ENCODE results near the gene COL28A1. TPM values are rescaled to one million over a fixed set of nuclear protein-coding genes. Genes with fewer than 3 reads are reported as not detected.

The COL28A1 gene
- total RNA-seq, 4 donors from 2014 or later: 1.6 to 10.5 (median 3.2) TPM

DNA sequence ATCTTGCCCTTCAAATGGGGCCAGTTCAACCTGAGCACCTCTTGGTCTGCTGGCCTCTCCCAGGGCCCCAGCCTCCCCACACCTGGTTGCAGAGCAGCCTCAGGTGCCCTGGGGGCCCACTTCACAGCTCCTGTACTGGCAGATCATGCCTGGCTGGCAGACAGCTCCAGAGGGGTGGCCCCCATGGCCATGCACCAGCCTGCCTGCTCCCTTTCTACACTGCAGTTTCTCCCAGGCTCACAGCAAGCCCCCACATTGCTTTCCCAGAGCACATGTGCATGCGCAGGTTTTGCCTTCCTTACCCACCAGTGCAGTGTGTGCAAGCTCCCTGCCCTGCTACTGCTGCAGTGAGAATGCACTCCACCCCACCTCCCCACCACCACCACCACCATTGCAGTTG, 21.2 kb upstream of the COL28A1 start:
- DNase-seq (ENCODE audit: low spot score in 2 of 2): no peak
- no peak overlapping the region for H3K4me3 ChIP-seq (ENCODE audit: low read depth, poor library complexity, severe bottlenecking)
- TF ChIP-seq CTCF (IDR thresholded peaks at IDR 0.05): no peak
- no peak for TF ChIP-seq POLR2A (IDR thresholded peaks at IDR 0.05)
- WGBS, 2 donors: 100% methylated on average over 1 of the region's 1 CpG
- intact Hi-C loops (cut with DNase I; ENCODE audit: low total_unique reads): no loop called here

GRCh38 chr7:7554649-7555575, 19.2 kb upstream of the COL28A1 start:
- WGBS, 2 donors: 39 to 41% methylated on average over 8 of the region's 8 CpGs
- intact Hi-C loops (cut with DNase I; ENCODE audit: low total_unique reads): no loop called here
- DNase-seq (ENCODE audit: low spot score in 2 of 2): no peak
- H3K4me3 ChIP-seq (ENCODE audit: low read depth, poor library complexity, severe bottlenecking): no peak overlapping the region
- TF ChIP-seq CTCF (IDR thresholded peaks at IDR 0.05): no peak
- TF ChIP-seq POLR2A (IDR thresholded peaks at IDR 0.05): no peak

DNA sequence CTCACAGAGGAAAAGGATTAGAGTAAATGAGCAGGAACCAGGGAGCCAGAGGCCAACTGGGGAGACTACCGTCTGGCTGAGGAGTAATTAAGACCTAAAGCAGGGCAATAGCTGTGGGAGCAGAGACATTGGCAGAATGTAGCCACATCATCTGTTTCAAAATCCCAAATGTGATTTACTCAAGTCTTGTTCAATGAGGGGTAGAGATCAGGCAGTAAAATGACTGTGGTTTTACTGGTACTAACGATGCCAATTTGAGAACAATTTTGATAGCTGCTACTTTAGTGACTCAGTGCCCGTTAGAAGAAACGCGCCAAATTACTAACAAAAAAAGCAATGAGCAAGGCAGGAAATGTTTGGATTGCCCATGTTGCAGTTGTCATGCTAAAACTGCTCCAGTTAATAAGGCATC, 18.4 kb upstream of the COL28A1 start:
- H3K4me3 ChIP-seq (ENCODE audit: low read depth, poor library complexity, severe bottlenecking): no peak overlapping the region
- intact Hi-C loops (cut with DNase I; ENCODE audit: low total_unique reads): no loop called here
- no peak for TF ChIP-seq POLR2A (IDR thresholded peaks at IDR 0.05)
- TF ChIP-seq CTCF (IDR thresholded peaks at IDR 0.05): no peak
- no peak for DNase-seq (ENCODE audit: low spot score in 2 of 2)
- WGBS, 2 donors: 35 to 54% methylated on average over 5 of the region's 5 CpGs

DNA sequence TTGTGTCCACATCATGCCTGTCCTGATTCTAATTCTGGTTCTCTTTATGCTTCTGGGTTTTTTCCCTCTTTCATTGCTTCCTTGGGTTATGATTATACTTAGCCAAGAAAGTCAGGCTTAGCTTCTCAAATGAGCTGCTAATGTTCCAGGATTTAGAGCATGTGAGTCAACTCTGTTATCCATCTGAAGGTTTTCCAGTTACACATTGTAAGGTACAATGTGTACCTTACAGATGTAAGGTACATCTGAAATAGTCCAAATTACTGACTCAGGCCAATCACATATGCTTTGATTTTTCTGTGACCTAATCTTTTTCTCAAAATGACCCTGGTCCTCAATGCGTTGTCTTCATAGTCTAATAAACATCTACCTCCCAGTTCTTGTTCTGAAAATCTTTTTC, 17.7 kb upstream of the COL28A1 start:
- DNase-seq (ENCODE audit: low spot score in 2 of 2): no peak
- 81 to 85% methylated on average over 1 of the region's 1 CpG for WGBS, 2 donors
- no peak overlapping the region for H3K4me3 ChIP-seq (ENCODE audit: low read depth, poor library complexity, severe bottlenecking)
- intact Hi-C loops (cut with DNase I; ENCODE audit: low total_unique reads): no loop called here
- no peak for TF ChIP-seq CTCF (IDR thresholded peaks at IDR 0.05)
- TF ChIP-seq POLR2A (IDR thresholded peaks at IDR 0.05): no peak

DNA sequence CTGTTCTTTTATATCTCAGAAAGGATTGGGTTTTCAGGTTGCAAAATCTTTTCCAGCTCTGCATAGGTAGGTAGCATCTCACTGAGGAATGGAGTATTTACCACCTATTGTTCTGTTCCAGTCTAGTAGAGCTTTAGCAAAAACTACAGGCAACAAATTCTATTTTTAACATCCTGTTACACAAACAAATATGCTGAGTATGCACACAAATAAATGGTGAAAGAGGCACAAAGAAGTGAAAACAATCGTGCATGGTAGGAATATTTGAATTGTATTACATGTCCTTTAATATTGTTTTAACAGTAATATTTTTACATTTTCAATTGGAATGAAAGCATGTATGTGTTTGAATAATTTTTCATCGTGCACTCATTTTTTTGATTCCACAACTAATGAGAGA, 16.5 kb upstream of the COL28A1 start:
- WGBS, 2 donors: 84 to 86% methylated on average over 2 of the region's 2 CpGs
- intact Hi-C loops (cut with DNase I; ENCODE audit: low total_unique reads): no loop called here
- no peak overlapping the region for H3K4me3 ChIP-seq (ENCODE audit: low read depth, poor library complexity, severe bottlenecking)
- no peak for DNase-seq (ENCODE audit: low spot score in 2 of 2)
- TF ChIP-seq CTCF (IDR thresholded peaks at IDR 0.05) (no peak), POLR2A (IDR thresholded peaks at IDR 0.05) (no peak)

Data from lower leg skin (tissue), 4 donors.